Activated T-cell treated with anti-CD3 and anti-CD28 coated beads, Interleukin-2, amount 50 U/mL, for 1 hour (primary cell): ENCODE results near the gene FSHR.

ENCODE experiments used
- DNase-seq: peaks from one replicate; pipeline ENCODE4 v3.0.0-alpha.2; 2020

The FSHR gene

DNA sequence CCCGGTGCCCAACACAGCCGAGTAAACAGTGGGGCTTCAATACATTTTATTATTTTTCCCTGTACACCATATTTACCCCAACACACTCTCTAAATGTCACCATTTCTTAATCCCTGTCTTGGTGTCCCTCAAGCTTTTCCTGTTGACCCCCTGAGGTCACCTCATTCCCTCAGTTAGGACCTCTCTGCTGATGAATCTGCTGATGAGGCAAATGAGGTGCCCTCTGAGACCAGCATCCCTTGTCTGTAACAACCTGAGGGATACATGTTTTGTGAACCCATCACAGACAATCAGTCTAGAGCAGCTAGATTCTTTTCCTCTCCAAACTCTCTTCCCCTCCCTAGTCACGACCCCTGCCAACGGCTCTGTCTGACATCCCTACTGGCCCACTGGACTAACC lies 127.6 kb downstream of the FSHR start:
- DNase-seq, result no peak

DNA sequence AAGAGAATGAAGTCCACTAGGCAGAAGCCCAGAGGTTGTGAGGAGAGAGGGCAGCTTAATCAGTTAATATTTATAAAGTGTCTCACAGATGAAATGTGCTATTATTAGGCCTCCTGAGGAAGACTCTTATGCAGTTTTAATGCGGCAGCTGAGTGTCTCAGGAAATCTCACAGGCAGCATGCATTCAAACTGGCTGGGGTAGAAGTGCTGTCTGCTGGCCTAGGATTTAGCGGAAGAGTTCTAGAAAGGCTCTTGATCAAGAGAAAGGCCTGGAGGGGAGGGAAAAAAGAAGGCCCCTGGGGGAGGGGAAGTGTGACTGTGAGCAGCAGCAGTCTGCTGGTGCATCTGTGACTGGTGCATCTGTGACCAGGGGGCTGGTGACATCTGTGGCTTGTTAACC lies 133.0 kb downstream of the FSHR start:
- DNase-seq, result no peak

DNA sequence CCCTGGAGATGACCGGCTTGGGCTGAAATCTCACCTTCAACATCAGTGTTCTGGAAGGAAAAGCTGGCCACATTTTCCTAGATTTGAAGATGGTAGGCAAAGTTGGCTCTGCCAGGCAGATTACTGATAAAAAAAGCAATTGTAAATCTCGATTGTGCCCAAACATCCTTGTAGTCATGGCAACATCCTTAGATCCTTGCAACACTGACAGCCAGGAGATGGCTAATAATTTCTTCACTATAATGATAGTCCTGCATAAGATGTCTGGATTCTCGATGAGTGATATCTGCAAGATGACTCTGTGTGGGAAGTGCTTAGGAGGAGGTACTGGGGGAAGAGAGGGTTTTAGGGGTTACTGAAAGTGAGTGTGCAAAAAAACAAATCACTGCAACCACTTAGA lies 149.1 kb downstream of the FSHR start:
- DNase-seq, result no peak

DNA sequence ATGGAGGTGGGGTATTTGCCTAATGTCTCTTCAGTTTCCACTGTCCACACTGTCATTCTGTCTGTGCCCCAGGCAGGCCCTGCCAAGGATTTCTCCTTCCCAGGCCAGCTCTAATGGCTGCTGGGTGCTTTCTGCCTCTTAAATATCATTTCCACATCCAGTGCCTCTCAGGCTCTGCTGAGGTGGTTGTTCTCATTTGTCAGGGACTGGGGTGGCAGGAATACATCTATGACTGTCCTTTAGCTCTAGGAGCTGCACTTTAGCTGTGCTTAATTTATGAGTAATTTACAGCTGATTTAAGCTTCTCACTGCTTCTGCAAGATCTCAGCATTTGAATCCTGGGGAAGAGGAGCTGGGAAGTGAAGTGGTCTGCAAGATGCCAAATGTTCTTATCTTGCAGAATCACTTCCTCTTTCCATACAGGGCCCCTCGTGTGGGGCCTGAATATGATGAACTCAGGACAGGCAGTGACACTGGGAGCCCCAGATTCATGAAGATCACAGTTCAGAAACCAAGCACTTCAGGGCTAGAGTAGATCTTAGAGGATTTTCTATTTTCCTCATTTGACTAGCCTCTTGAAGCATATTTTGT lies 150.2 kb downstream of the FSHR start:
- DNase-seq, result no peak

DNA sequence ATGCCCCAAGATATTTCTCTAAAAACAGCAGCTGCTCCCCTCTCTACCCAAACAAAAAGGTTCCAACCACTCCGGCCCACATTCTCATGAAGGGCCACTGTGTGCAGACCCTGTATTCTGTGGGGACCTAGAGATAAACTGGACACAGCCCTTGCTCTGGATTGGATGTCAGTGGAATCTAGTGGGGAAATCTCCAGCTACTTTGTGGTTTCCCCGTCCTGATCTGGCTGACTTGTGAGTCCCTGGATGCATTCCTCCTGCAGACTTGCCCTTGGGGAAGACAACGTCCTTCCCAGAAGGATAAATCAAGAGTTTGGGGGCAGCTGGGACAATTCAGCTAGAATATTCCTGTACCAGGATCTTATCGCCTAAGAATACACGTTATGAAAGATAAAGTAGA lies 151.1 kb downstream of the FSHR start:
- DNase-seq, result no peak

DNA sequence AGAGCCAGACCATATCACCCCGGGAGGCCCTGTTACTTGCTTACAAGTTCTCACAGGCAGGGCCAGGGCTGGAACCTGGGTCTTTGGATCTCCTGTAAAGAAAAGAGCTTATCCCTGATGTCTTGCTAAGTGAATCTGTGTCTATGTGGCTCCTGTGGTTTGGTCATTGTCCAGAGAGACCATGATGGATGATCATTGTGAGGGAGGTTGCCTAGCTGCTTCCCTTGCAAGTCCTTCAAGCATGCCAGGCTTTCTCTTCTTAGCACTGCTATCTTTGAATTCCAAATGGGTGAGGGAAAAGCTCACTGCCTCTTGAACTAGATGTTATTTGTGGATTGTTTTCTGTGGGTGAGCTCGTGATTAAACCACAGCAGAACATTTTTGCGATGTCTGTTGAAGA lies 151.6 kb downstream of the FSHR start:
- DNase-seq, result no peak

DNA sequence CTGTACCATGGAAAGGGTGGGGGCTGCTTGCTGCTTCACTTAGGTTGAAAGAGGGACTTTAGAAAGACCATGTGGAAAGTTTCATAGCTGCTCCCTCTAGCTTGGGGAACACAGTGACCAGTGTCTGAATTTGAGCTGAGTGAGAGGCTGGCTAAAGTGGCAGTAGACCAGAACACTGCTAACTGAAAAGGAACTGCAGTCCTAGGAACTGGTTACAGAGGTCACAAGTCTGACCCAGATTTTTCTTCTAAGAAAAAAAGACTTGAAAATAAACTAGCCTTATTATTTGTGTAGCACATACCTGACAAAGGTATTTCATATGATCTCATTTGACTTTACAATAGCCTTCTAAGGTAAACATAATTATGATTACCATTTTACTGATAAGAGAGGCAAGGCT lies 153.6 kb downstream of the FSHR start:
- DNase-seq, result no peak

DNA sequence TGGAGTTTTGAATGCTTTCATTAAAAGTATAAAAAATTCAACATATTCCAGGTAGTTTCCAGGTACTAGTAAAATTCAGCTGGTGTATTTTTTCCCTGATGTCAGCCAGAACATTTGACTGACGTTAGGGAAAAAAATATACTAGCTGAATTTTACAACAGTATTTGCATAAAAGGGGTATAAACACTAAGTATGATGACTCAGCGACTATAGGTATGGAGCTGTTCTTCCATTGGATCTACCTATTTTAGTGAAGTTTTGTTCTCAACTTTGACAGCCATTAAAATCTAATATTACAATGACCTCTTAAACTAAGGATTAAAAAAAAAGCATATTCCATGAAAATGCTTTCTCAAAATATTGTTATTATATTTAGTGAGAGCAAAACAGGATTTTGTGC lies 155.9 kb downstream of the FSHR start:
- no peak for DNase-seq

DNA sequence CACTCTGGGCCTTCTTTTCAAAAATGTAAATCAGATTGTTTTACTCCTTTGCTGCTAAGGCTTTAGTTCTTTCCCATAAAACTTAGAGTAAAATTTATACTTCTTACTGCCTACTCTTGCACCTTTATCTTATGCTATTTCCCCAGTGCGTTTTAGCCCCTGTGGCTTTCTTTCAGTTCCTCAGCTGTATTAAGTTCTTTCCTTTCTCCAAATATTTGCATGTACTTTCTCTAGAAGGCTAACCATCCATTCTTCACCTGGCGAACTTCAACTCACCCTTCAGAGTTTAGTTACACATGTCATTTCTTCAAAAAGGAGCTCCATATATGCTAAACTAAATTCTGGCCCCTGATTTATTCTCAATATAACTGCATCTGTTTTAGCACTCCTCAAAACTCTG lies 160.7 kb downstream of the FSHR start:
- no peak for DNase-seq

DNA sequence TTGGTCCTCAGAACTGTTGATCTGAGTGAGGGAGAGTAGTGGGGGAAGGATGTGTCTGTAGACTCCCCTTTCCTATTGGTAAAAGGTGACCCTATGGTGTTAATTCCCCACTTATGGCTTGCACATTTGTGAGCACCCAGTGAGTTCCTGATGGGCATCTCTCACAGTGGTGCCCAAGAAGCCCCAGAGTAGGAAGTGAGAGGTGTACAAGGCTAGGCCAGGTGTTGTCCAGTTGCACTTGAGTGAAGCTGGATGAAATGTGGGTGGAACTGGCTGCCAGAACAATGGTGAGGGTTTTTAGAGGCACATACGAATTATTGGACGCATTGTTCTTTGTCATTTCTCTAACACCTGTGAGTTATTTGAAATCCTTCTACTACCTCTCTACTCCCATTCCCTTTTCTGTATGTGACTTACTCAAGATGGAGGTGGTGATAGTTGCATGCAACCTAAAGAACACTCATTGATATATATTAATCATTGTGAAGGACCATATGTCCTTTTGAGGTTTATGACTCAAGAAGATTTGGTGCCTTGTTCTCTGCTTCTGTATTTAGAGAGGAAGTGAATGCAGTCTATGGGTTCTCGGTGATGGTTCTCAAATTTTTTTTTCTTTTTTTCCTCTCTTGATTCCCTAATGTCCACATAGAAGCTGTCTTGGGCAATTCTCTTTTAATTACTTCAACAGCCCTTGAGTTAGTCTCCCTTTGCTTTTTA lies 162.7 kb downstream of the FSHR start:
- no peak for DNase-seq

DNA sequence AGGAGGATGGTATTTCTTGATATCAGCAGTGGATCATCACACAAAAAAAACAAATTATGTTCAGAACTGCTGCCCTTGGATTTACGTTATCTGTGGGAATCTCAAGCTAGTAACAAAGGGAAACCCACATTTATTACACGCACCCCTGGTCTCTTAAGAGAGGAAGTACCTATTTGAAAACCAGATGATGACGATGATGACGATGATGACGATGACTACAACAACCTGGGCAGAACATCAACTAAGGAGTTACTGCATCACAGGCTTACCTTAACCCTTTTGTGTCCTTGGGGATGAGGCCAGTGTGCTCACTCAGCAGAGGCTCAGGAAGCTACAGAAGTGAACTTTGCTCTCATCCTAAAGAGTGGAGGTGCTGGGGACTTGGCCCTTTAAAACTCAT lies 169.4 kb downstream of the FSHR start:
- DNase-seq, result no peak

DNA sequence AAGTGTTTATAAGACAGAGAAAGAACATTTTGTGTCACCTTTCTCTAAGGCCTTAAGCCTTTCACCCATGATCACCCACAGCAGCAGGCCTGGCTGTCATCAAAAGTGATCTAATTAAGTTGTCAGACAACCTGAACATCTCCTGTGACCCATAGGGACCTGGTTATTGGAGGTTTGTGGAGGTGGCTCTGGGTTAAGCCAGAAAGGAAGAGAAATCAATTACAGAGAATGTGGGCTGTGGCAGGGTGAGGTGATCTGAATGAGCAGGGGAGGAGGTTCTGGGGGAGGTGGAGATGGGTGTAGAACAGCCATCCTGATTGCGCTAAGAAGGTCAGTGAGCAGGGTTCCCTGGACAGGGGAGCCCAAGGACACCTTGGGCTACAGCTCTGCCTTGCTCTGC lies 170.8 kb downstream of the FSHR start:
- no peak for DNase-seq

DNA sequence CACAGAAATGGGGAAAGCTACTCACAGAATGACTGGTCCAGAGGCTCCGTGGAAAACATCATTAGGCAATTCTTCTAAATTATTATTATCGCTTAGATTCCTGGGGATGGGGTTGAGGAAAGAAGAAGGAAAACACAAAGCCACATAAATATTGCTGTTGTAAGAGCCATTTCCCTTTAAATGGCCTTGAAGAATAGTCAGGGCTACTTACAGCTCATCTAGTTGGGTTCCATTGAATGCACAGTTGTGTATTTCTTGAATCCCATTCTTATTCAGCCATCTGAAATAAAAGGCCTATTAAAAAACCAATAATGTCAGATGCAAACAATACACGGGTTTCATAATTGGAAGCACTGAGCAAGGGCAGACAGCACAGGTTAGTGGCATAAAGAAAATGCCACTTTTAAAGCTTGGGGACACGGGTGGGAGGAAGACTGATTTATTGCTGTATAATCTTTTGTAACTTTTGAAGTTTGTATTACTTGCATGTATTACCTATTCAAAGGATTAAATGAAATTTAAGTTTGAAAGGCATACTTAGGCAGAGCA lies 171.4 kb downstream of the FSHR start:
- DNase-seq, result no peak

DNA sequence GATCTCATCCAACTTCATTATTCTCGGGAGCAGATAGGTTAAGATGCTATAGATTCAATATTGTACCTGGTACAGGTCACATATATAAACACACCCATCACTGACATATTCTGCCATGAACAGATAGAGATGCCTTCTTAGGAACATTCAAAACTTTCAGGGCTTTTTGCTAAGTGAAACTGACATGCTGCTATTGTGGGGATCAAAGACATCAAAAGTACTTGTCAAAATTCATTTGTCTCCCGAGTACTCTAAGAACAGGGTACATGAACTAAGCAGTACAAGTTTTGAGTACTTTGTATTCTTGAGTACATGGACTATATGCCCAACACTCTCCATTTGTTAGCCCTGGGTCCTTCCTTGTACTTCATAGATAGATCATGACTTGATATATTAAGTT lies 173.5 kb downstream of the FSHR start:
- DNase-seq, result no peak

DNA sequence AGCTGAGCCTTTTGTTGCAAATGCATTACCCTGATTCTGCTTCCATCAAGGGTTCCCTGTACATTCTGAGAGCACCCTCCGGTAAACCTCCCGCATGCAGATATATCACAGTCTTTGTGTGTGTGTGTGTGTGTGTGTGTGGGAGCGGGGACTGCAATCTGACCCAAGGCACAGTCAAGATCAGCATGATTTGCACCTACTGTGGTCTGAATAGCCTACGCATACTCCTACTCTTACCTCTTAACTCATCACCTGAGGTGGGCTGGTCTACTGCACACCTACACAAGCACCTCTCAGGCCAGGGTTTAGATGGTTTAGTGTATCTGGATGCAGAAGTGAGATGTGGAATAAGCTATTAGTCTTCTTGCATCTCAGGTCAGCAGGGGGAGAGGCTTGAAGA lies 174.6 kb downstream of the FSHR start:
- DNase-seq, result no peak

DNA sequence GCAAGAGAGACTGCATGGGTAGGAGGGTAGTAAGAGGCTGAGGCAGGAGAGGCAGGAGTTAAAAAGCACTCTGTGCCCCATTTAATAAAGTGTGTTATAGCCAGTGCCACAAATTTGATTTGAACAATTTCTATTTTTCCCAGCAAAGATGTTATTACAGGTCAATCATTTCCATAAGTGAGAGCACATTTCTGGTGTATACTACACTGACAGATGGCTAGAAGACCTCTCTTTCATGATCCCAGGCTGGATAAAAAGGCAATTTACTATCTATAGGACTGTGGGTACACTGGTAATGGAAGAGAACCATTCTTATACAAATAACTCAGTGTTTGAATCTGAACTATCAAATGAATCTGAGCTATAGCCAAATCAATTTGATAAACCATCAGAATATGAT lies 176.2 kb downstream of the FSHR start:
- DNase-seq, result no peak

DNA sequence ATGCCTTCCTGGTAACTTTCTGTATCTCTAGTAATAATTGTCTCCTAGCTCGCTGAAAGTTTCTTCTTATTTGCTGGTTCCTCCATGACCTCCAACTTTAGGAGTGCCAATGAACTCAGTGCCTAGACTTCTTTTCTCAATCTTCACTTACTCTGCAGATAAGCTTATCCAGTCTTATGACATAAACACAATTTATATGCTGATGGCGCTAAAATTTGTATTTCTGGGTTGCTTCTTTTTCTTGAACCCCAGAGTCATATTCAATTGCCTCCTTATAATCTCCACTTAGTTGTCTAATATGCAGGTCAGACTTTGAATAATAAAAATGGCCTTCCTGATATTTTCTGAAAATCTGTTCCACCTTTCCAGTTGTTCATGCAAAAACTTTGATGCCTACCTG lies 182.5 kb downstream of the FSHR start:
- DNase-seq, result no peak

DNA sequence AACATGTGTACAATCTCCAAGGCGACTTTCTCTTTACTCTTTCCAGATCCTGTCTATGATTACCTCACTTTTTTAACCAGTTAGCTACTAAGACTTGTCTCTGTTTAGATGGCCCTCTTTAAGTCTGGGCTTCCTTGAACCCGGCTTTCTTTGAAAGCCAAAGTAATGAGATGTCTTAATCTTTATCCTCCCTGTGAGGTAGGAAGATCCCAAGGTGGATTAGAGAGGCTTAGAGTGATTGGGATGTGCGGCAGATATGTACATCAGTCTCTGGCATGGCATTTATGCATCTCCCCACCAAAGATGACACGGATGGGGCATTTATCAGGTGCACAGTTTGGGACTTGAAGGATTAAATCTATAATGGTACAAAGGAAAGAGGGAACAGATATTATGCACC lies 186.3 kb downstream of the FSHR start:
- no peak for DNase-seq

DNA sequence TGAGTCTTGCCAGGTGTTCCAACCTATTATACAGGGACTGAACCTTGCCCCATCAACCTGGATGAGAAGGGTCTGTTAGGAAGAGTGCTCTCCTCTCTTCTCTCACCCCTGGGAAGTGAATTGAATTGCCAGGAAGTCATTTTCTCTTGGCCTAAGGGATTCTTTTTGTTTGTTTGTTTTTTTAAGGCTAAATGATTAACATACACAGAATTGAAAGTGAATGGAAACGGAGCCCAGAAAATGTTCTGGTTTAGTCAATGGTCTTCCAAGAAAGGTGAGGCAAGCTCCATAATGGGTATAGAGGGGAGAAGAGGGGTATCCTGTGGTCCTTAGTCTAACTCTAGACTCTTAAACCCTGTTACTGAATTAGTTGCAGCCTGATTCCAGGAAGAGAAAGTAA lies 189.1 kb downstream of the FSHR start:
- no peak for DNase-seq

DNA sequence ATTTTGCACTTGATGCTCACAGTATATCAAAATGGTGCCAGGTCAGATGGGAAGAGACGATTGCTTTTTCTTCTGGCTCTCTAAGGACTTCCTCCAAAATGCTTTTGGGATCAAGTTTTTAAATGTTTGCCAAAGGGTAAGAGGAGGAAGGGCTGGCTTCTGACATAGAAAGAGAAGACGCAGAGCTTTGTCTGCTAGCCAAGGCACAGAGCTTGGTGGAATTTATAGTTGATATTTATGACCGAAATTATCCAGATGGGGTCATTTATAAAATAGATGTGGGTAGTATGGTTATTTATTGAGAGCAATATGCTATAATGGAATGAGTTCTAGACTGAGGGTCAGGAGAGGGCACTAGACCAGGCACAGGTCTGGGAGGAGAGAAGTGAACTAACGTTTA lies 193.3 kb downstream of the FSHR start:
- no peak for DNase-seq

DNA sequence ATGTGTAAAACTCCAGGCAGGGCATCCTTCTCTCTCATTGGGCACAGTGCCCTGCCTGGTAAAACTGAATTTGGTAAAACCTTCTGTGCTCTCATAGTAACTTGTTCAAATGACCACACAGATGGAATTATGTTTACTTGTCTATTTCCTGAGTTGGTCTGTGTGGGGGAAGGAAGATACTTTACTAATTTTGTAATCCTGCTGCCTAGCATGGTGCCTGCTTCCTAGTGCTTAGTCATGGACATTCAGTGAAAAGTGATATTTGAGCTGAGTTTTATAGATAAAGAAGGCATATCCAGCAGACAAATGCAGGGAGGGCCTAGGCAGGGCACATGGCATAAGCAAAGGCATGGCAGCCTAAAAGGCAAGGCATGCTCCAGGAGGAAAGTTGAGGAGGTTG lies 199.4 kb downstream of the FSHR start:
- no peak for DNase-seq

DNA sequence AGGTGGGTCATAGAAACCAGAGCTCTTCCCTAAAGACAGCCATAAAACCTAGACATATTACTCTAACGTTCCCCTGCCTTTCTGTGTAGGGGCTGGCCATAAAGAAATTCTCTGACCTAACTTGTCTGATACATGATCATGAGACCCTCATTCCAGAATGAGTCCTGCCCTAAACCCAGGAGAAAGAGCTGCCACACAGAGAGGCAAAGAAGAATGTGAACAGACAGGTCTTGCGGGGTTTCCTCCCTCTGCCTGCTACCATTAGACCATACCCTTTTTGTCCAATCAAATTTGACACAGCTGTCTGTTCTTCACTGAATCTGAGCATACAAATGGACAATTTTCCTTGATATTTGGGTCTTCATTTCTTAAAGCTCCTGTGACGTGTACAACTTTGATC lies 200.0 kb downstream of the FSHR start:
- DNase-seq, result no peak

DNA sequence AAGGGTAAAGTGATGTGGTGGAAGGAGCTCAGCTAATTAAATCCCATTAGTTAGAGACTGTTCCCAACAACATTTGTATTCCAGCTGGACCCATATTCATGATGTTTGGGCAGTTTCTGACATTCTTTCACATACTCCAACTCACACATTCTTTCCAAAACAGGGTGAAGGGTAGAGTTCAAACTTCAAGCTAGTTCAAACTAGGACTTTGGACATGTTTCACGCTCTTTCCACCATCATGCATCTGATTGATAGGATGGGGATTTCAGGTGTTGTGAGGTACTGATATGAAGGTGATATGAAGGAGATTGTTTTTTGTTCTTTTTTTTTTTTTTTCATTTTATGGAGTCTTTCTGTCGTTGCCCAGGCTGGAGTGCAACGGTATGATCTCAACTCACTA lies 201.7 kb downstream of the FSHR start:
- no peak for DNase-seq

DNA sequence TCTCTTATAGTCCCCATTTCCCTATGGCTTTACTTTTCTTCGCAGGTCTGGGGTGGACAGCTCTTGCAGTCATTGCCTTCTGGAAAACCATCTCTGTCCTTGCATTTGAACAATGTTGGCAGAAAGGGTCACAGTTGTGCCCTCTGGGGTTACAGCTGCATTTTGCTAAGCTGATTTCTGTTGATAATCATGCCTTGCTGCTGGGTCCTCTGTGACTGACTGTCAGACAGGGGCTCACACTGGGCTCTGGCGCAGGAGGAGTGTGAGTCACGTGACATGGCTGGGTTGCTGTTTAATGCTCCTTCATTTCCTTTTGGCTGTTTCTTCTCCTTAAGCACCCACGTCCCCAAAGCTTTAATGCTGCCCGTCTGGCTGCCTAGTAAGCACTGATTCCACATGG lies 202.2 kb downstream of the FSHR start:
- DNase-seq, result no peak
